GM23338 (cell line): ENCODE data around the gene MAPK8. TPM values are rescaled to one million over a fixed set of nuclear protein-coding genes. Genes with fewer than 3 reads are reported as not detected.

Experiments used
- ATAC-seq: fragments of 200-7000 bp; cut with Tn5 transposase; 3 replicates; pipeline ENCODE4 v1.9.1; 2020
- DNase-seq: peaks from one replicate; pipeline ENCODE4 v3.0.0-alpha.2; 2015; ENCODE audit warnings: low spot score
- H2AFZ ChIP-seq: fragments of 200-600 bp; sonication (generic); 2 replicates; pipeline ENCODE4 v1.8.0; 2016; ENCODE audit warnings: antibody characterized with exemption, mild to moderate bottlenecking, moderate library complexity
- H3F3A ChIP-seq: fragments of 200-600 bp; sonication (generic); replicated peaks from 2 replicates; pipeline ENCODE4 v1.8.0; 2017; ENCODE audit warnings: antibody characterized with exemption, mixed run types, low read depth
- H3K27ac ChIP-seq: fragments of 200-600 bp; sonication (generic); 2 replicates; pipeline ENCODE4 v1.6.1; 2016; ENCODE audit warnings: low read depth
- H3K27me3 ChIP-seq: fragments of 200-600 bp; sonication (generic); 2 replicates; pipeline ENCODE4 v1.8.0; 2016; ENCODE audit warnings: mild to moderate bottlenecking, mixed run types, moderate library complexity; ENCODE audit not compliant: insufficient read depth
- H3K36me3 ChIP-seq: fragments of 200-600 bp; sonication (generic); 2 replicates; pipeline ENCODE4 v1.8.0; 2016; ENCODE audit warnings: mild to moderate bottlenecking; ENCODE audit not compliant: insufficient read depth
- H3K4me1 ChIP-seq: fragments of 200-600 bp; sonication (generic); 2 replicates; pipeline ENCODE4 v1.8.0; 2016; ENCODE audit warnings: mild to moderate bottlenecking, moderate library complexity; ENCODE audit not compliant: insufficient read depth
- H3K4me2 ChIP-seq: fragments of 200-600 bp; sonication (generic); 2 replicates; pipeline ENCODE4 v1.7.1; 2017; ENCODE audit warnings: mixed run types
- H3K4me3 ChIP-seq: fragments of 200-600 bp; sonication (generic); 2 replicates; pipeline ENCODE4 v1.6.1; 2016; ENCODE audit warnings: mixed run types
- H3K79me2 ChIP-seq: fragments of 200-600 bp; sonication (generic); replicated peaks from 2 replicates; pipeline ENCODE4 v1.8.0; 2017; ENCODE audit warnings: mild to moderate bottlenecking; ENCODE audit not compliant: insufficient read depth
- H3K9me2 ChIP-seq: fragments of 200-600 bp; sonication (generic); 2 replicates; pipeline ENCODE4 v1.8.0; 2017; ENCODE audit not compliant: insufficient read depth
- H4K20me1 ChIP-seq: fragments of 200-600 bp; sonication (generic); replicated peaks from 2 replicates; pipeline ENCODE4 v1.8.0; 2017; ENCODE audit warnings: mild to moderate bottlenecking; ENCODE audit not compliant: insufficient read depth
- H3K27ac Mint-ChIP-seq: 2 replicates; pipeline ENCODE4 v1.8.0; 2020; ENCODE audit warnings: inconsistent platforms, mild to moderate bottlenecking, moderate library complexity, mixed read lengths
- H3K27me3 Mint-ChIP-seq: 3 replicates; pipeline ENCODE4 v1.8.0; 2022; ENCODE audit warnings: low read depth, mild to moderate bottlenecking, moderate library complexity, mixed read lengths, inconsistent platforms; ENCODE audit not compliant: insufficient read depth, poor library complexity
- H3K36me3 Mint-ChIP-seq: 3 replicates; pipeline ENCODE4 v1.8.0; 2021; ENCODE audit warnings: low read depth, mild to moderate bottlenecking, inconsistent platforms, moderate library complexity, mixed read lengths
- H3K4me1 Mint-ChIP-seq: 3 replicates; pipeline ENCODE4 v1.8.0; 2020; ENCODE audit warnings: mild to moderate bottlenecking, inconsistent platforms, mixed read lengths
- H3K4me3 Mint-ChIP-seq: 3 replicates; pipeline ENCODE4 v1.8.0; 2021; ENCODE audit warnings: moderate library complexity, mild to moderate bottlenecking, inconsistent platforms, mixed read lengths
- H3K9me3 Mint-ChIP-seq: 3 replicates; pipeline ENCODE4 v1.8.0; 2020; ENCODE audit warnings: moderate library complexity, mild to moderate bottlenecking, inconsistent platforms, mixed read lengths
- CTCF ChIP-seq, 2 experiments: fragments of 200-600 bp in 1 of 2; sonication (generic) in 1 of 2; conservative IDR thresholded peaks; 2 replicates each; pipeline versions ENCODE4 v1.5.1 to v1.6.1; 2016 to 2017; ENCODE audit warnings: antibody characterized with exemption in 2 of 2, low read depth in 2 of 2, mild to moderate bottlenecking in 2 of 2, moderate library complexity in 1 of 2
- ETS1 ChIP-seq: IDR thresholded peaks from 2 replicates; pipeline ENCODE4 v1.6.1; 2016; ENCODE audit warnings: antibody characterized with exemption
- EZH2 ChIP-seq: fragments of 200-600 bp; sonication (generic); IDR thresholded peaks from one replicate; pipeline ENCODE4 v1.8.0; 2017; ENCODE audit warnings: antibody characterized with exemption, mild to moderate bottlenecking, low read depth; ENCODE audit not compliant: unreplicated experiment
- EZH2phosphoT487 ChIP-seq: fragments of 200-600 bp; sonication (generic); IDR thresholded peaks from one replicate; pipeline ENCODE4 v1.8.1; 2018; ENCODE audit warnings: antibody characterized with exemption; ENCODE audit not compliant: unreplicated experiment
- JUNB ChIP-seq: IDR thresholded peaks from one replicate; pipeline ENCODE4 v1.6.1; 2016; ENCODE audit warnings: antibody characterized with exemption; ENCODE audit not compliant: unreplicated experiment
- NANOG ChIP-seq: IDR thresholded peaks from 2 replicates; pipeline ENCODE4 v1.6.1; 2016; ENCODE audit warnings: antibody characterized with exemption, borderline replicate concordance
- REST ChIP-seq: IDR thresholded peaks from one replicate; pipeline ENCODE4 v1.6.1; 2018; ENCODE audit warnings: antibody characterized with exemption; ENCODE audit not compliant: unreplicated experiment
- STAT1 ChIP-seq: IDR thresholded peaks from one replicate; pipeline ENCODE4 v1.6.1; 2016; ENCODE audit warnings: antibody characterized with exemption; ENCODE audit not compliant: unreplicated experiment
- ZNF114 ChIP-seq: fragments of 250-450 bp; sonication (Bioruptor Pico); IDR thresholded peaks from 2 replicates; pipeline ENCODE4 v1.5.0; 2020; ENCODE audit warnings: mild to moderate bottlenecking, moderate library complexity
- ZNF331 ChIP-seq: fragments of 250-450 bp; sonication (Bioruptor Pico); IDR thresholded peaks from 2 replicates; pipeline ENCODE4 v1.5.0; 2020; ENCODE audit warnings: low read depth, mild to moderate bottlenecking, moderate library complexity
- ZNF462 ChIP-seq: fragments of 250-450 bp; sonication (Bioruptor Pico); IDR thresholded peaks from 2 replicates; pipeline ENCODE4 v1.5.0; 2020; ENCODE audit warnings: mild to moderate bottlenecking, moderate library complexity
- polyA plus RNA-seq: library from polyadenylated mRNA; unstranded; fragments of >200 nt; fragmentation: Nextera tagmentation; extraction: Ambion mirVana; gene quantifications from 2 replicates; pipeline ENCODE4 v1.2.1, GENCODE V29; 2016
- total RNA-seq: library from RNA; depleted of rRNA; stranded (reverse); fragments of >200 nt; shearing (Covaris generic); gene quantifications from 2 replicates; pipeline ENCODE4 v1.2.3, GENCODE V29; 2014

Gene MAPK8
- total and polyA plus RNA-seq, 2 experiments from 2014 or later, result 52.4 to 73.6 TPM

GRCh38 chr10:48431871-48432270, 125.4 kb downstream of the MAPK8 start:
- H3K27ac Mint-ChIP-seq, result no peak overlapping the region

More at GRCh38 chr10:48431871-48432270, 125.4 kb downstream of the MAPK8 start:
- no peak for DNase-seq
- H3F3A ChIP-seq, result no peaks in the 10 kb centered on the region
- no peak overlapping the region for H3K4me2 ChIP-seq
- no peak overlapping the region for H2AFZ ChIP-seq
- no peaks in the 10 kb centered on the region for H3K4me1 ChIP-seq
- H3K27me3 ChIP-seq, result no peaks in the 10 kb centered on the region
- no peak overlapping the region for H3K4me3 ChIP-seq
- no peak overlapping the region for H3K27ac ChIP-seq
- no peaks in the 10 kb centered on the region for H3K9me2 ChIP-seq
- TF ChIP-seq EZH2phosphoT487 (no peak), REST (no peak), ZNF114 (CRISPR knock-in tag) (no peak), CTCF (conservative IDR thresholded peaks at IDR 0.05; ENCODE audit: low read depth in 2 of 2) (no peak), STAT1 (no peak), NANOG (no peak), ZNF331 (no peak), JUNB (no peak), ZNF462 (CRISPR knock-in tag) (no peak), ETS1 (no peak), EZH2 (no peak)
- peaks cover 5% of the 10 kb centered on the region; the same call in 1 of the 3 replicates for H3K36me3 Mint-ChIP-seq
- no peak for ATAC-seq
- no peaks in the 10 kb centered on the region for H3K9me3 Mint-ChIP-seq
- H3K4me3 Mint-ChIP-seq, result no peak overlapping the region
- no peaks in the 10 kb centered on the region for H4K20me1 ChIP-seq
- peaks cover 2% of the 10 kb centered on the region for H3K27me3 Mint-ChIP-seq
- H3K36me3 ChIP-seq, result 0 out of 2 replicates have a peak, but pooled peaks cover under 1% of the 10 kb centered on the region
- no peaks in the 10 kb centered on the region for H3K4me1 Mint-ChIP-seq
- no peaks in the 10 kb centered on the region for H3K79me2 ChIP-seq
